Right lobe of liver (tissue), 6 donors: ENCODE data around the gene CFAP77. TPM values are rescaled to one million over a fixed set of nuclear protein-coding genes. Genes with fewer than 3 reads are reported as not detected.
A peak's percentile ranks its signal among the peaks of the same experiment; 100 is the strongest.

Source experiments
- ATAC-seq, 4 donors: fragments of 200-7000 bp; cut with Tn5 transposase; one replicate each; pipeline ENCODE4 v1.9.1; 2020; ENCODE audit warnings: mild to moderate bottlenecking in 4 of 4, moderate library complexity in 4 of 4
- DNase-seq, 3 donors: peaks; one replicate each; pipeline ENCODE4 v3.0.0-alpha.2; 2020
- H3K27ac ChIP-seq, 3 donors: fragments of 200-600 bp; one replicate each; pipeline ENCODE4 v1.8.0; 2022
- H3K27me3 ChIP-seq, 2 donors: fragments of 200-600 bp; one replicate each; pipeline ENCODE4 v1.8.0; 2022
- H3K36me3 ChIP-seq, 4 donors: fragments of 200-600 bp; sonication (generic) in 1 of 4; one replicate each; pipeline versions ENCODE4 v1.5.1 to v1.8.0; 2017 to 2022; ENCODE audit warnings: control low read depth in 1 of 4
- H3K4me1 ChIP-seq, 4 donors: fragments of 200-600 bp; sonication (generic) in 1 of 4; one replicate each; pipeline versions ENCODE4 v1.5.1 to v1.8.0; 2017 to 2022; ENCODE audit warnings: control low read depth in 1 of 4
- H3K4me3 ChIP-seq, 3 donors: fragments of 200-600 bp; one replicate each; pipeline ENCODE4 v1.8.0; 2022
- H3K9me3 ChIP-seq, 4 donors: fragments of 200-600 bp; sonication (generic) in 1 of 4; one replicate each; pipeline versions ENCODE4 v1.5.1 to v1.8.0; 2017 to 2022; ENCODE audit warnings: control low read depth in 1 of 4
- POLR2A ChIP-seq: fragments of 450-650 bp; IDR thresholded peaks from one replicate; pipeline ENCODE4 v1.6.1; 2017; ENCODE audit warnings: antibody characterized with exemption, mild to moderate bottlenecking
- WGBS: methylation state at CpG from one replicate; pipeline ENCODE4 v1.1.6; 2018; ENCODE audit warnings: low coverage, low lambda C conversion rate; ENCODE audit not compliant: insufficient coverage; ENCODE audit errors: missing lambda C conversion rate; 5-methylcytosine and 5-hydroxymethylcytosine counted together
- intact Hi-C, 2 donors: fragments of 100-400 bp; cut with DNase I; formaldehyde crosslinking; loops; one replicate each; pipeline versions ENCODE4 v1.11.2 to v1.14.1; 2022
- total RNA-seq, 6 experiments: library from RNA; depleted of rRNA in 2 of 6; stranded (reverse); fragments of >200 nt in 2 of 6; fragmentation: NEBNext Ultra II Directional in 3 of 6; extraction: Animal tissue kit (Norgen Biotek cat#: 25700) in 3 of 6; gene quantifications; one replicate each; pipeline versions ENCODE4 v1.1.0 to v1.2.4, GENCODE V29; 2016 to 2023
- TF ChIP-seq, protein P1 (sequence below), 4 donors: fragments of 200-600 bp in 3 of 4; fragments of 450-650 bp in 1 of 4; IDR thresholded peaks; one replicate each; pipeline versions ENCODE4 v1.5.1 to v1.8.0; 2016 to 2022; ENCODE audit warnings: antibody characterized with exemption in 4 of 4, mild to moderate bottlenecking in 2 of 4
- donor health status: DM: no; HTN: yes; CAD: no.
- donor health status: DM: no; HTN: no; CAD: no.
- donor health status: DM: no; HTN: no; CAD: no.
- donor health status: DM: no; HTN: yes; CAD: no.
- donor health status: DM: no; HTN: yes; CAD: no.

Gene CFAP77
- total RNA-seq, 6 experiments from 2014 or later, result not detected

DNA sequence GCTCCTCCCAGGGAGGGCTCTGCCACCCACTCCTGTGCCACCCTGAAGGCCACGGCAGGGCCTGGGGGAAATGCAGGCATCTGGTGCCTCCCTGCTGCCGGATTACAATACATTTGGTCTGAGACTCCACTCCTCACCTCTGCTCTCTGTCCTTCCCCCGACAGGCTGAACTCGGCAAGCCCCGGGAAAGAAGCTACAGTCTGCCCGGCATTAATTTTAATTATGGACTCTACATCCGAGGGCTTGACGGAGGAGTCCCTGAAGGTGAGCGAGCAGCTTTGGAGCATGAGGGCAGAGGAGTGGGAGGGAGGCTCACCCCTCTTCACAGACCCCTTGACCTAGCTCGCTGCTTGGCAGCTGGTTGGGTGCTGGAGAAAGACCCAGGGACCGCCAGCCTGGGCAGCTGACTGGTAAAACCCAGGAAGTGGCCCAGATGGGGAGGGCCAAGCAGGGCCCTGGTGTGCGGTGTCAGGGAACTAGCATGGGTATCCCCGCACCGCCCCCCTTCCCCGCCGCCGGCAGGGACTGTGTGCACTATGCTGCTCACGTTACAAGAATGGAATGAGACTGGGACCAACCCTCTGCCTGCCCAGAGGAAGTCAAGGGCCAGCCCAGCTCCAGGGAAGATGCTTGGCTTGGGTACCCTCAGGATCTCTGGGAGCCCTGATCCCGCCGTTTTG, 88.7 kb downstream of the CFAP77 start:
- Histone ChIP-seq H3K4me1 (no peaks in the 10 kb centered on the region), H3K27ac (no peak overlapping the region), H3K27me3 (no peaks in the 10 kb centered on the region), H3K36me3 (no peaks in the 10 kb centered on the region), H3K4me3 (no peak overlapping the region), H3K9me3 (no peaks in the 10 kb centered on the region)
- WGBS, result 58% methylated on average over 3 of the region's 20 CpGs
- DNase-seq, result no peak
- TF ChIP-seq, protein P1, sequence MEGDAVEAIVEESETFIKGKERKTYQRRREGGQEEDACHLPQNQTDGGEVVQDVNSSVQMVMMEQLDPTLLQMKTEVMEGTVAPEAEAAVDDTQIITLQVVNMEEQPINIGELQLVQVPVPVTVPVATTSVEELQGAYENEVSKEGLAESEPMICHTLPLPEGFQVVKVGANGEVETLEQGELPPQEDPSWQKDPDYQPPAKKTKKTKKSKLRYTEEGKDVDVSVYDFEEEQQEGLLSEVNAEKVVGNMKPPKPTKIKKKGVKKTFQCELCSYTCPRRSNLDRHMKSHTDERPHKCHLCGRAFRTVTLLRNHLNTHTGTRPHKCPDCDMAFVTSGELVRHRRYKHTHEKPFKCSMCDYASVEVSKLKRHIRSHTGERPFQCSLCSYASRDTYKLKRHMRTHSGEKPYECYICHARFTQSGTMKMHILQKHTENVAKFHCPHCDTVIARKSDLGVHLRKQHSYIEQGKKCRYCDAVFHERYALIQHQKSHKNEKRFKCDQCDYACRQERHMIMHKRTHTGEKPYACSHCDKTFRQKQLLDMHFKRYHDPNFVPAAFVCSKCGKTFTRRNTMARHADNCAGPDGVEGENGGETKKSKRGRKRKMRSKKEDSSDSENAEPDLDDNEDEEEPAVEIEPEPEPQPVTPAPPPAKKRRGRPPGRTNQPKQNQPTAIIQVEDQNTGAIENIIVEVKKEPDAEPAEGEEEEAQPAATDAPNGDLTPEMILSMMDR (IDR thresholded peaks at IDR 0.05), result no peak
- no peak for TF ChIP-seq POLR2A
- ATAC-seq, result peak in 1 of 4 donors; percentile 25
- intact Hi-C loops, result no loop called here

DNA sequence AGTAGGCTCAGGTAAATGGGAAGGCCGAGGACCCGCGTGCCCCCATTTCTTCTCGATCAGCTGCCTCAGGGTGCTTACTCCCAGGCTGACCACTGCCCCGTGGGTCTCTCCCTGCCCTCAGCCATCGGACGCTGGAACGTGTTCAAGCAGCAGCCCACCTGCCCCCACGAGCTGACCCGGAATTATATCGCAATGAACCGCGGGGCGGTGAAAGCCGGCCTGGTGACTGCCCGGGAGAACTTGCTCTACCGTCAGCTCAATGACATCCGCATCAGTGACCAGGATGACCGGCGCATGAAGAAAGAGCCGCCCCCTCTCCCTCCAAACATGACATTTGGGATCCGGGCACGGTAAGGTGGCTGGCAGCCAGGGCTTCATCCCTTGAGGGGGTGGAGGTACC, 89.2 kb downstream of the CFAP77 start:
- WGBS, result no CpG with 5 or more reads among the region's 23 CpGs
- Histone ChIP-seq H3K27ac (no peak overlapping the region), H3K4me3 (no peak overlapping the region), H3K9me3 (no peaks in the 10 kb centered on the region), H3K4me1 (no peaks in the 10 kb centered on the region), H3K36me3 (no peaks in the 10 kb centered on the region), H3K27me3 (no peaks in the 10 kb centered on the region)
- DNase-seq (no peak), ATAC-seq (no peak)
- TF ChIP-seq POLR2A, result no peak
- TF ChIP-seq, protein P1 (IDR thresholded peaks at IDR 0.05), result no peak
- intact Hi-C loops, result no loop called here

DNA sequence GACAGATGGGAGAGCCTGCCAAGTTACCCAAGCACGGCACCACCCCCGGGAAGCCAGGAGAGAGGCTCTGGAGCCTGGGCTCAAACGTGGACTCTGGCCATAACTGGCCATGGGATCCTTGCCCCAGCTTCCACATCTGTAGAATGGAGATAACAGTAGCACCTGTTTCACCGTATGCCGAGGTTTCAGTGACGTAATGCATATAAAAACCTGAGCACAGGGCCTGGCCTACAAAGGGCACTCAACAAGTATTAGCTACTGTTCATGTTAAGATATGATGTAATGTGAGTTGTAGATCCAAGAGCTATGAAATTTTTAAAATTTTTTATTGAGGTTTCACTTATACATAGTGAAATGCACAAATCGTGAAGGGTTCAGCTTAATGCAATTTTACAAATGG, 90.2 kb downstream of the CFAP77 start:
- Histone ChIP-seq H3K36me3 (no peaks in the 10 kb centered on the region), H3K27ac (no peak overlapping the region), H3K4me1 (no peaks in the 10 kb centered on the region), H3K9me3 (no peaks in the 10 kb centered on the region), H3K4me3 (no peak overlapping the region), H3K27me3 (no peaks in the 10 kb centered on the region)
- no peak for ATAC-seq
- DNase-seq, result no peak
- 83% methylated on average over 7 of the region's 7 CpGs for WGBS
- intact Hi-C loops, result no loop called here
- TF ChIP-seq, protein P1 (IDR thresholded peaks at IDR 0.05), result no peak
- no peak for TF ChIP-seq POLR2A

DNA sequence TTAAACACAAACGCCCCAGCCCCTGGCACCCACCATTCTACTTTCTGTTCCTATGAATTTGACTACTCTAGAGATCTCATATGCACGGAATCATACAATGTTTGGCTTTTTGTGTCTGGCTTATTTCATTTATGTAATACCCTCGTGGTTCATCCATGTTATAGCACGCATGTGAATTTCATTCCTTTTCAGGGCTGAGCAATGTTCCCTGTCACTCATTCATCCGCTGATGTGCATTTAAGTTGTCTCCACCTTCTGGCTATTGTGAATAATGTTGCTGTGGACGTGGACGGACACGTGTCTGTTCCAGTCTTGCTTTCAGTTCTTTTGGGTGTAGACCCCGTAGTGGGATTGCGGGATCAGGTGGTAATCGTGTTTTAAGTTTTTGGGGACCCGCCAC, 92.5 kb downstream of the CFAP77 start:
- no peaks in the 10 kb centered on the region for H3K9me3 ChIP-seq
- no peak overlapping the region for H3K4me3 ChIP-seq
- H3K27ac ChIP-seq, result no peak overlapping the region
- TF ChIP-seq POLR2A, result no peak
- TF ChIP-seq, protein P1 (IDR thresholded peaks at IDR 0.05), result no peak
- no peaks in the 10 kb centered on the region for H3K36me3 ChIP-seq
- DNase-seq, result no peak
- no peak for ATAC-seq
- H3K4me1 ChIP-seq, result no peaks in the 10 kb centered on the region
- intact Hi-C loops, result no loop called here
- H3K27me3 ChIP-seq, result no peaks in the 10 kb centered on the region
- WGBS, result 71% methylated on average over 12 of the region's 12 CpGs
